Suprapubic skin (tissue), 3 donors: ENCODE data around the gene ACSL6.

Experiments used
- CTCF ChIP-seq, 2 donors: fragments of 200-600 bp in 1 of 2; fragments of 450-650 bp in 1 of 2; sonication (generic) in 1 of 2; IDR thresholded peaks; one replicate each; pipeline ENCODE4 v1.5.1; 2016 to 2019; ENCODE audit warnings: antibody characterized with exemption in 2 of 2, mild to moderate bottlenecking in 1 of 2, moderate library complexity in 1 of 2
- EP300 ChIP-seq: sonication (generic); formaldehyde crosslinking; IDR thresholded peaks from one replicate; pipeline ENCODE4 v1.6.1; 2017; ENCODE audit warnings: antibody characterized with exemption
- POLR2A ChIP-seq, 2 donors: fragments of 450-650 bp; IDR thresholded peaks; one replicate each; pipeline ENCODE4 v1.6.1; 2017; ENCODE audit warnings: antibody characterized with exemption in 2 of 2, mild to moderate bottlenecking in 2 of 2, moderate library complexity in 2 of 2

- TF ChIP-seq CTCF (IDR thresholded peaks at IDR 0.05) (no peak), POLR2A (IDR thresholded peaks at IDR 0.05) (no peak), EP300 (no peak)
These were observed 97.9 kb downstream of the ACSL6 start for GRCh38 chr5:131913603-131914002.
